ENCODE data around the gene KCTD21. TPM values are rescaled to one million over a fixed set of nuclear protein-coding genes. Genes with fewer than 3 reads are reported as not detected.
A peak's percentile ranks its signal among the peaks of the same experiment; 100 is the strongest.

Gene KCTD21
- total and polyA plus RNA-seq, 8 donors: 8.4 to 12.0 (median 9.2) TPM

DNA sequence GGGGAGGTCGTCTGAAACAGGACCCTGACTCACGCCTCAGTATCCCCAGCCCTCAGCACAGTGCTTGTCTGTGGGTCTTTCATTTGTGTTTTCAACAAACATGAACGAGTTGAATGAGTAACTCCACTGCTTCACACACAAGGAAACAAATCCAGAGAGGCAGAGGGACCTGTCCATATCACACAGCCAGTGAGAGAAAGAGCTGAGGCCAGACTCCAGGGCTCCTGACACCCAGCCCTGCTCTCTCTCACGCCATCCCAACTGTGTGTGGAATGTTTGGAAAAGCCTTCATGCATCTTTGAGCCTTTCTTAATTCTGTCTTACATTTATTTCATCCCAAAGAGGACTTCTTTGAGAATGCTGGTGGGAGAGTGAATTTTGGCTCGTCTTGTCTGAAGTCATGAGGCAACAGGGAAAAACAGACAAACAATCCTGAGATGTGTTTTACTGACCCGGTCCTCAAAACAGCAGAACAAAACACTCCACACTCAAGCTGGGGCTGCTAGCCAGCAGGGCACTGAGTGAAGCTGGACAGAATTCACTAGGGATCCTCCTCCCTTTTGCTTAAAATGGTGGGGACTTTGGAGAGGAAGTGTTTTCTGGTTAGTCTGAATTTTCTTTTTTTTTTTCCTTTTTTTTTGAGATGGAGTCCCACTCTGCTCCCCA lies 29.3 kb downstream of the KCTD21 start:
- Histone ChIP-seq H3K36me3 (no peaks in the 10 kb centered on the region), H3K27me3 (no peaks in the 10 kb centered on the region), H3K4me1 (no peaks in the 10 kb centered on the region), H3K4me3 (no peak overlapping the region), H3K9me3 (no peaks in the 10 kb centered on the region), H3K27ac (no peak overlapping the region)
- intact Hi-C loops (cut with DNase I): no loop called here
- peak in 1 of 4 donors; percentile 66 for DNase-seq
- TF ChIP-seq, protein P1, sequence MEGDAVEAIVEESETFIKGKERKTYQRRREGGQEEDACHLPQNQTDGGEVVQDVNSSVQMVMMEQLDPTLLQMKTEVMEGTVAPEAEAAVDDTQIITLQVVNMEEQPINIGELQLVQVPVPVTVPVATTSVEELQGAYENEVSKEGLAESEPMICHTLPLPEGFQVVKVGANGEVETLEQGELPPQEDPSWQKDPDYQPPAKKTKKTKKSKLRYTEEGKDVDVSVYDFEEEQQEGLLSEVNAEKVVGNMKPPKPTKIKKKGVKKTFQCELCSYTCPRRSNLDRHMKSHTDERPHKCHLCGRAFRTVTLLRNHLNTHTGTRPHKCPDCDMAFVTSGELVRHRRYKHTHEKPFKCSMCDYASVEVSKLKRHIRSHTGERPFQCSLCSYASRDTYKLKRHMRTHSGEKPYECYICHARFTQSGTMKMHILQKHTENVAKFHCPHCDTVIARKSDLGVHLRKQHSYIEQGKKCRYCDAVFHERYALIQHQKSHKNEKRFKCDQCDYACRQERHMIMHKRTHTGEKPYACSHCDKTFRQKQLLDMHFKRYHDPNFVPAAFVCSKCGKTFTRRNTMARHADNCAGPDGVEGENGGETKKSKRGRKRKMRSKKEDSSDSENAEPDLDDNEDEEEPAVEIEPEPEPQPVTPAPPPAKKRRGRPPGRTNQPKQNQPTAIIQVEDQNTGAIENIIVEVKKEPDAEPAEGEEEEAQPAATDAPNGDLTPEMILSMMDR (IDR thresholded peaks at IDR 0.05): no peak
- ATAC-seq: peak; percentile 43

DNA sequence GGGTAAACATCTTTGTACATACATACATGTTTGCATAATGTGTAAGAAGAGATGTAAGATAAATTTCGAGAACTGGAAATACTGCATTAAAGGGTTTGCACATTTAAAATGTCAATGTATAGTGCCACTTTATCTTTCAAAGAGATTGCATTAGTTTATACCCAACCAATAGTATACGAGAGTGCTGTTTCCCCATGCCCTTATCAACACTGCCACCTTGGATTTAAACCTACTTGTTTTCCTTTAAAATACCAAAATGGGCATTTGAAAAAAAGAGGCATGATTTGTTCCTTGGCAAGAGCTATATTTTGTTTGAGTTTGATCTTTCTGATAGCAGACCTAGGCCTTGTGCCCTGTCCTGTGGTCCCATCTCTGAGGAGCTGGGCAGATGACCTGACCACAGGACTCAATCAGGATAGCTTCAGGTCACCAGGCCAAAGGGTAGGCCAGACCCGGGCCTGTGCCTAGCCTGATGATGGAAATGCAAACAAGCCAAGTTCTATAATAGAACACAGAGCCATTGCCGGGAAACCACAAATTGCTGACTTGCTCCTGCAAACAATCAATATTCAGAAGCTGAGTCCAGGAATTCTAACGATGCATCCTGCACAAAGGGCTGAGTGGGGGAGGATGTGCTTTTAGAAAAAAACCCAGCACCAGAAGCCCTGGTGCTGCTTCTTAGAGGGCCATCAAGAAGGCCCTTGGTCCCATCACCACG lies 32.1 kb downstream of the KCTD21 start:
- no peaks in the 10 kb centered on the region for H3K36me3 ChIP-seq
- ATAC-seq: no peak
- no peaks in the 10 kb centered on the region for H3K4me1 ChIP-seq
- TF ChIP-seq, protein P1 (IDR thresholded peaks at IDR 0.05): no peak
- H3K27ac ChIP-seq: no peak overlapping the region
- no peak overlapping the region for H3K4me3 ChIP-seq
- H3K9me3 ChIP-seq: no peaks in the 10 kb centered on the region
- no peaks in the 10 kb centered on the region for H3K27me3 ChIP-seq
- intact Hi-C loops (cut with DNase I): no loop called here
- DNase-seq: no peak

DNA sequence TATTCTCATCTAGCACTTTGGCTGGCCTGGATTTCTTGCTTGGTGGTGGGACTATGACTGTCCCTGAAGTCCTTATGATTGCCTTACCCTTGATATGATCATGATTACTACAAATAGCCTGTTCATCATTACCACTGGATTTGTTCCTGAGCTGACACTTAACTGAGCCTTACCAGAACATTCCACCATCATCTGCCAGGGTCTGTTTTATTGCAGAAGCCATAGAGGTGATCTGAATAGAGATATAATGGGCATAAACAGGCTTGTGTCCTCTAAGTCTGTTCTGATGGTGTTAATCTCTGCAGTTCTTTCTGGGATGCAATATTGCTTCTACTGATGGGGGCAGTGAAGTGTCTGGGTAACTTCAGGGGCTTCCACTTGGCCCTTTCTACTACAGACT lies 36.6 kb downstream of the KCTD21 start:
- TF ChIP-seq, protein P1 (IDR thresholded peaks at IDR 0.05): no peak
- no peak overlapping the region for H3K27ac ChIP-seq
- ATAC-seq (no peak), DNase-seq (no peak)
- H3K4me1 ChIP-seq: no peaks in the 10 kb centered on the region
- no peaks in the 10 kb centered on the region for H3K27me3 ChIP-seq
- H3K4me3 ChIP-seq: no peak overlapping the region
- intact Hi-C loops (cut with DNase I): no loop called here
- H3K36me3 ChIP-seq: no peaks in the 10 kb centered on the region
- no peaks in the 10 kb centered on the region for H3K9me3 ChIP-seq

DNA sequence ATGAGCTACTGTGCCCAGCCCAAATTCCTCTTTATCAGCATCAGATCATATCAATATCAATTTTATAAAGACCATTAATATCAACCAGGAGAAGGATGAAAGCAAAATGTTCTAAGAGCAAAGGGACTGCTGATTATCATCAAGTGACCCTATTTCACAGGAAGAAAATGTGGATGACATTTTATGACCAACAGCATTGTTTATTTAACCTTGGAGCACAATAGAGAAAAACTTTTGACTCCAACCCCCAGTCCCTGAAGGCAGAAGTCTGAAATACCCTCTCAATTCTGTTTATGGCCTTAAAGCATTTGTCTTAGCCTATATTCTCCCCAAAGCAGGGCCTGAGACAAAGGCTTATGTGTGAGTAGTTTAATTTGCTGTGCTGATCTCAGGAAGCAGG lies 37.7 kb downstream of the KCTD21 start:
- Histone ChIP-seq H3K4me3 (no peak overlapping the region), H3K9me3 (no peaks in the 10 kb centered on the region), H3K36me3 (no peaks in the 10 kb centered on the region), H3K27me3 (no peaks in the 10 kb centered on the region), H3K4me1 (no peaks in the 10 kb centered on the region), H3K27ac (no peak overlapping the region)
- ATAC-seq (no peak), DNase-seq (no peak)
- TF ChIP-seq, protein P1 (IDR thresholded peaks at IDR 0.05): no peak
- intact Hi-C loops (cut with DNase I): no loop called here

DNA sequence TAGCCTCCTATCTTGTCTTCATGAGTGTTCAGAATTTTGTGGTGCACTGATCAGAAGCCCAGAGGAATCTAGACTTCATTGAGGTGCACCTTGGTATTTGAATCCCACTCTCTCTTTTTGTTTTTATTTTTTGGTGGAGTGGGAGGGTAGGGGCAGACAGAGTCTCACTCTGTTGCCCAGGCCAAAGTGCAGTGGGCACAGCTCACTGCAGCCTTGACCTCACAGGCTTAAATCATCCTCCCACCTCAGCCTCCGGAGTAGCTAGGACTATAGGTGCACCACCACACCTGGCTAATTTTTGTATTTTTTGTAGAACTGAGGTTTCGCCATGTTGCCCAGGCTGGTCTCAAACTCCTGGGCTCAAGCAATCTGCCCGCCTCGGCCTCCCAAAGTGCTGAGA lies 38.1 kb downstream of the KCTD21 start:
- H3K4me3 ChIP-seq: no peak overlapping the region
- H3K36me3 ChIP-seq: no peaks in the 10 kb centered on the region
- TF ChIP-seq, protein P1 (IDR thresholded peaks at IDR 0.05): no peak
- ATAC-seq (no peak), DNase-seq (no peak)
- H3K27me3 ChIP-seq: no peaks in the 10 kb centered on the region
- intact Hi-C loops (cut with DNase I): no loop called here
- no peaks in the 10 kb centered on the region for H3K9me3 ChIP-seq
- H3K4me1 ChIP-seq: no peaks in the 10 kb centered on the region
- H3K27ac ChIP-seq: no peak overlapping the region
